Stimulated activated CD4-positive, alpha-beta T cell treated with anti-CD3 and anti-CD28 coated beads, Interleukin-4, amount 100 ng/mL, for 48 hours (primary cell): ENCODE results near the gene ST6GALNAC4.
"Not testable (repeated sequence)": the region's sequence is repeated elsewhere in the genome, so short reads cannot be mapped to it uniquely, and the experiment has no call there.

ENCODE experiments used
- DNase-seq, 2 donors: peaks; one replicate each; pipeline ENCODE4 v3.0.0-alpha.2; 2020; ENCODE audit warnings: low read depth in 2 of 2

The ST6GALNAC4 gene

GRCh38 chr9:127887792-127888191 is 29.0 kb downstream of the ST6GALNAC4 start:
- no peak for DNase-seq

GRCh38 chr9:127886401-127886972 is 30.4 kb downstream of the ST6GALNAC4 start:
- no peak for DNase-seq

GRCh38 chr9:127885508-127886281 is 31.1 kb downstream of the ST6GALNAC4 start:
- no peak for DNase-seq

GRCh38 chr9:127884976-127885490 is 31.8 kb downstream of the ST6GALNAC4 start:
- no peak for DNase-seq

- DNase-seq, result no peak
Measured at GRCh38 chr9:127884427-127884911, 32.4 kb downstream of the ST6GALNAC4 start.

GRCh38 chr9:127883959-127884358 is 32.9 kb downstream of the ST6GALNAC4 start:
- DNase-seq, result no peak

GRCh38 chr9:127881715-127882114 is 35.1 kb downstream of the ST6GALNAC4 start:
- not testable (repeated sequence) for DNase-seq

- DNase-seq, result no peak
Measured at GRCh38 chr9:127880143-127880542, 36.7 kb downstream of the ST6GALNAC4 start.

- no peak for DNase-seq
Measured at GRCh38 chr9:127878652-127879390, 38.0 kb downstream of the ST6GALNAC4 start.

GRCh38 chr9:127878001-127878651 is 38.7 kb downstream of the ST6GALNAC4 start:
- DNase-seq, result no peak

GRCh38 chr9:127877566-127877998 is 39.3 kb downstream of the ST6GALNAC4 start, which contains the start of gene AK1:
AK1 (minus strand) TSS chr9:127877675; CDS start chr9:127874617, 3,058 bp downstream.
- no peak for DNase-seq

GRCh38 chr9:127876764-127877562 is 39.9 kb downstream of the ST6GALNAC4 start:
- no peak for DNase-seq

GRCh38 chr9:127876026-127876763 is 40.6 kb downstream of the ST6GALNAC4 start:
- DNase-seq, result no peak

- DNase-seq, result no peak
Measured at GRCh38 chr9:127875306-127875966, 41.4 kb downstream of the ST6GALNAC4 start.

GRCh38 chr9:127874301-127875221 is 42.3 kb downstream of the ST6GALNAC4 start:
- no peak for DNase-seq

GRCh38 chr9:127873886-127874285 is 43.0 kb downstream of the ST6GALNAC4 start:
- DNase-seq, result no peak

GRCh38 chr9:127873223-127873691 is 43.6 kb downstream of the ST6GALNAC4 start:
- DNase-seq, result no peak
